Duodenal mucosa (tissue), 2 donors: ENCODE data around the gene UBE2M.
"Not testable (repeated sequence)": the region's sequence is repeated elsewhere in the genome, so short reads cannot be mapped to it uniquely, and the experiment has no call there.

Experiments used
- H3K27ac ChIP-seq: one replicate; pipeline ENCODE4 v1.7.0; 2013; ENCODE audit warnings: low read depth, low read length
- H3K27me3 ChIP-seq, 2 donors: one replicate each; pipeline ENCODE4 v1.7.0; 2013; ENCODE audit warnings: low read length in 2 of 2, control low read depth in 1 of 2; ENCODE audit not compliant: insufficient read depth in 2 of 2, control insufficient read depth in 1 of 2
- H3K36me3 ChIP-seq, 2 donors: one replicate each; pipeline ENCODE4 v1.7.0; 2013; ENCODE audit warnings: low read length in 2 of 2, control low read depth in 1 of 2; ENCODE audit not compliant: insufficient read depth in 2 of 2, control insufficient read depth in 1 of 2
- H3K4me1 ChIP-seq, 2 donors: one replicate each; pipeline ENCODE4 v1.7.0; 2013; ENCODE audit warnings: low read length in 2 of 2, control low read depth in 1 of 2; ENCODE audit not compliant: insufficient read depth in 2 of 2, control insufficient read depth in 1 of 2
- H3K4me3 ChIP-seq, 2 donors: one replicate each; pipeline ENCODE4 v1.7.0; 2013; ENCODE audit warnings: low read length in 2 of 2, low read depth in 1 of 2
- H3K9ac ChIP-seq, 2 donors: one replicate each; pipeline ENCODE4 v1.7.0; 2013; ENCODE audit warnings: low read length in 2 of 2, low read depth in 1 of 2
- H3K9me3 ChIP-seq, 2 donors: one replicate each; pipeline ENCODE4 v1.7.0; 2013; ENCODE audit warnings: low read length in 2 of 2, control low read depth in 1 of 2; ENCODE audit not compliant: control insufficient read depth in 1 of 2

Gene UBE2M

DNA sequence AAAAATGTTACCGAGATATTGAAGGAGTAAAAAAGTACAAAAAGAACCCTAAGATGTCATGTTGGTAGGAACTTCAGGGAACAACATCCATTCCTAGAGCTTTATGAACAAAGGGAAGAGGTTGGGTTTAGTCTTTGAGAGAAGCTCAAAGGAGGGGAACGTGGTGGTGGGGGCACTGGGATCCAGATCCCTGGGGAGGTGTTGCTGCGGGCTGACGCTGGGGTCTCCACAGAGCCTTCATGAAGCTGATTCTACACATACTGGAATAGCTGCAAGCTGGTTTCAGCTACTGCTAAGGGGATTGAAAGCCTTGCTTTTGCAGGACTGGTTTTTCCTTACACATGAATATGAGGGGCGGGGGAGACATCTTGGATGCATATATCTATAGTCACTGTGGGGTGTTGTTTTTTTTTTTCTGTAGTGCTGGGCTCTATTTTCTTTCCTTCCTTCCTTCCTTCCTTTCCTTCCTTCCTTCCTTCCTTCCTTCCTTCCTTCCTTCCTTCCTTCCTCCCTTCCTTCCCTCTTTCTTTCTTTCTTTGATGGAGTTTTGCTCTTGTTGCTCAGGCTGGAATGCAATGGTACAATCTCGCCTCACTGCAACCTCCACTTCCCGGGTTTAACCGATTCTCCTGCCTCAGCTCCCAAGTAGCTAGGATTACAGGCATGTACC is 21.2 kb upstream of the UBE2M start:
- Histone ChIP-seq H3K36me3 (peaks cover 15 to 19% of the 10 kb centered on the region in 2 donors), H3K9ac (no peak overlapping the region), H3K9me3 (no peaks in the 10 kb centered on the region), H3K4me3 (no peak overlapping the region), H3K4me1 (peaks cover 0 to 5% of the 10 kb centered on the region in 2 donors), H3K27ac (no peak overlapping the region), H3K27me3 (no peaks in the 10 kb centered on the region)

DNA sequence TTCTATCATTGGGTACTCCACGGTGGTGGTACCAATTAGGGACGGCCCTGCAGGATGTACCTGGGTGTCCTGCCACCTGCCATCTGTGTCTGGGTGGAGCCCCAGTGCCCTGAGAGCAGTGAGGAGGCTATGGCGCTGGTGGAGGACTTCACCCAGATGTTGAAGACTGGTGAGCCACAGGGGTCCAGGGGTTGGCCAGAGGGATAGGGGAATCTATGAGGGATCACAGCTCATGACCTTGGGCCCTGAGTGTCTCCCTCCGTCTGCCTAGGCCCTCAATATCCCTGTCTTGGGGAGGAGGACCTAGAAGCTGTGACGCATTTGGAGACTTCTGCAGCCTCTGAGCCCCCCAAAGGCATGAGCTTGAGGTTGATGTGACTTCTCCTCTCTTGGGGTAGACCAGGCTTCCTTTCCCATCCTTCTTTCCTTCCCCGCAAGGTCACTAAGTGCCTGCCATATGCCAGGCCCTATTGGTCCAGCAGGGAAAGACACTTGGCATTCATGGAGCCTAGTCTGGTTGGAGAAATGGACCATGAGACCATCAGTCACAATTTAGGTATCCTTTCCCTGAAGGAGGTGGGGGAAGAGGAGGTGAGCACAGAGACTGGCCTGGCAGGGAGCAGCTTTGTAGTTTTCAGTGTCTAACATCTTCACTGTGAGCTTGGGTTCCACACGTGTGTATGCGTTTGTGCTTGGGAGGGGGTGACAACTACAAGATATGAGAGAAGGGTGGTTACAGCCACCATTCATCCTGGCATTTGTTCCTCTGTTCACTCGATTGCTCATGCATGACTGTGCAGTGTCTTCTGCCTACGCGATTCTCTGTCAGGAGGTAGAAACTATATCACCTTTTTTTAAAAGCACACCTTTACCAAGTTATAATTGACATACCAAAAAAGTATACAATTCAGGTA is 19.9 kb upstream of the UBE2M start:
- peaks cover 10 to 14% of the 10 kb centered on the region in 2 donors for H3K36me3 ChIP-seq
- no peaks in the 10 kb centered on the region for H3K9me3 ChIP-seq
- H3K27me3 ChIP-seq, result no peaks in the 10 kb centered on the region
- H3K9ac ChIP-seq, result no peak overlapping the region
- no peak overlapping the region for H3K27ac ChIP-seq
- H3K4me1 ChIP-seq, result peaks cover 7 to 16% of the 10 kb centered on the region in 2 donors
- H3K4me3 ChIP-seq, result no peak overlapping the region

DNA sequence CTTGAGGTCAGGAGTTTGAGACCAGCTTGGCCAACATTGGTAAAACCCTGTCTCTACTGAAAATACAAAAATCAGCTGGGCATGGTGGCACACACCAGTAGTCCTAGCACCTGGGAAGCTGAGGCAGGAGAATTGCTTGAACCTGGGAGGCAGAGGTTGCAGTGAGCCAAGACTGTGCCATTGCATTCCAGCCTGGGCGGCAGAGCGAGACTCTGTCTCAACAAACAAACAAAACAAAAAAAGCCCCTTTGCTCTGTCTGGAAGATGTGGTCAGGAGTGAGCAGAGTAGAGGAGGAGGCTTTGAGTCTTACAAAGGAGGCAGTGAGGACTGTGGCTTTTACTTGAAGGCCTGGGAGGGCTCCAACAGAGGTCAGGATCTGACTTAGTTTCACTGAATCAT is 19.2 kb upstream of the UBE2M start:
- peaks cover 7 to 16% of the 10 kb centered on the region in 2 donors for H3K4me1 ChIP-seq
- H3K36me3 ChIP-seq, H3K9ac ChIP-seq, H3K27ac ChIP-seq, H3K27me3 ChIP-seq, H3K9me3 ChIP-seq, H3K4me3 ChIP-seq: not testable (repeated sequence)

DNA sequence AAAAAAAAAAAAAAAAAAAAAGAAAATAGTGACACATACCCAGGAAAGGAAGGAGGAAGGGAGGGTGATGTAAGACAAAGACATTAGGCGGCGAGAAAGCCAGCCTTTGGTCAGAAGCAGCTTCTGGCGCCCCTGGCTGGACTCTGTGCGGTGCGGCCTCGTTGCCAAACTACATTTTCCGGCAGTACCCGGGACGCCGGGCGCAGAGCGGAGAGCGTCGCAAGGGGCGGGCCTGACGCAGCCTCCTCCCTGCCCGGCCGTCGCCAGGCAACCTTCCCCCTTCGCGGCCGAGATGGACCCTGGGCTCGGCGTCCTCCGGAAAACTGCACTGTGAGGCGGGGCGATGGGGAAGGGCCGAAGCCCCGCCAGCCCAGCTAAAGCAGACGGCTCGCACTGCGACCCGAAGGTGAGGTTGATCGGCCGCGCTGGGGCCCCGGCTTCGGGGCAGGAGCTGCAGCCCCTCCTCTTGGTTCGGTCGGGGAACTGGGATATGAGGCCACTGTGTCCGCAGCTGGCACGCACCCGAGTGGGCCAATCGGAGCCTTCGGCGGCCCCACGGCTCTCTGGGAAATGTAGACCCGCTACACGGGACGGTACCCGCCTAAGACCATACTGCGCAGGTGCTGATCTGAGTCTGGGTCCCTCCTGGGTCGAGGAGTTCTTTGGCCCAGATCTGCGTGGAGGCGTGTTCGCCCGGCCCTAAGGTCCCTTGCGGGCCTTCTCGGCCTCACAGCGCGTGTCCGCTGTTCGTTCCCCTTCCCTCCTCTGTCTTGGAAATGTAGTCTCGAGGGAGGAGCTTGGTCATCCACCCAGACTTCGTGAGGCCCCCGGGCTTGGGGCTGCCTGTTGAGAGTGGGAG is 17.0 kb upstream of the UBE2M start:
- peaks cover under 1 to 10% of the 10 kb centered on the region in 2 donors for H3K36me3 ChIP-seq
- H3K9ac ChIP-seq, result peak overlapping the region; percentile 73 to 91
- peak overlapping the region; percentile 87 for H3K27ac ChIP-seq
- H3K9me3 ChIP-seq, result no peaks in the 10 kb centered on the region
- H3K4me3 ChIP-seq, result peak overlapping the region; percentile 91 to 94
- peaks cover 13 to 19% of the 10 kb centered on the region in 2 donors for H3K4me1 ChIP-seq
- H3K27me3 ChIP-seq, result no peaks in the 10 kb centered on the region

DNA sequence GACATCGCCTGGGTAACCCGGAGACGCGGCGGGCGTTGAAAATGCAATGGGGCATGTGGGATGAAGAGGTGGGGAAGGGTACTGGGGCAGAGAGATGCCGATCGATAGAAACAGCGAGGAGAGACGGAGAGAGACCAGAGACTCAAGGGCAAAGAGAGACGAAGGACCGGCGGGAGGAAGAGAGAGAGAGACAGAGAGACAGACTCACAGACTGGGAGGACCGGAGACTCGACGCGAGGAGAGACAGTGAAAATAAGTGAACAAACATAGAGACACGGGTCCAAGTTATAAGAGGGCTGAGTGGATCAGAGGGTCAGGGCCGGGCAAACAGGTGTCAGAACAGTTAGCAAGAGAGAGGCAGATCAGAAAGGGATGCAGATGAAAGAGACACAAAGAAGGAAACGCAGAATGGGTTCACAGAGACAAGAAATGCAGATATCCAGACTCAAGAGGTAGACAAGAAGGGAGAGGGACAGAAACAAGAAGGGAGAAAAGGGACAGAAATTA is 15.3 kb upstream of the UBE2M start:
- peaks cover 11 to 23% of the 10 kb centered on the region in 2 donors for H3K36me3 ChIP-seq
- peak overlapping the region; percentile 85 to 98 for H3K4me3 ChIP-seq
- peaks cover 13 to 19% of the 10 kb centered on the region in 2 donors for H3K4me1 ChIP-seq
- peak overlapping the region; percentile 98 for H3K27ac ChIP-seq
- H3K9ac ChIP-seq, result peak overlapping the region; percentile 72 to 95
- H3K27me3 ChIP-seq, result no peaks in the 10 kb centered on the region
- no peaks in the 10 kb centered on the region for H3K9me3 ChIP-seq

DNA sequence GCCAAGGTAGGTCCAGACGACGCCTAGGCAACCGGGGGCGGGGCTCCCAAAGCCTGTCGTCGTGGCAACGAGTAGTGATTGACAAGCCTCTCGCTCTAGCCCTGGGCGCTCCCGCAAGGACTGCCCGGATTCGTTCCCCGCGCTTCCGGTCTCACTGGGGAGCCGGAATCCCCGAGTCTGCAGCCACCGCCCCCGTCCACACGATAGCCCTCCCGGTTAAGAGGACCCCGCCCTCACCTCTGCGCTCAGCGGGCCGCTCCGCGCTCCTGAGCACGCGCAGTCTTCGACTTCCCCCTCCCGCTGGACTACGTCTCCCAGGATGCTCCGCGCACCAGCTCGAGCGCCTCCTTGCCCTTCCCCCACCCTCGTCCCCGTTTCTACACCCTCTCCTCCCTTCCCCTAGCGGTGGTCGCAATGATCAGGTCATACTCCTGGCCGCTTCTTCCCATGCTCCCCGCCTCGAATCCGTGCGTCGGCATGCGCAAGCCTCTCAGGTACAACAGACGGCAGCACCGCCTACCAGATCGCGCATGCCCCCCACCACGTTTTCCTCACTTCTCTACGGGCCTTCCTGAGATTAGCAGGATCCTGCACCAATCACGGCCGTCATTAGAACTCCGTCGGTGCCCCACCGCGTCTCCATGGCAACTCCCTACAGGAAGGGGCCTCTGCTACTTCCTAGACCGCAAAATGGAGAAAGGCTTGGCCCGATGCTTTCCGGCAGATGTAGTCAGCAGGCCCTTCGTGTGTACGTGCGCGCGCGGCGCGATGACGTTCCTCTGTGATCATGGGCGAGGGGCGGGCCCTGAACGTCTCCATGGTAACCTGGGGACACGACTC is 14.6 kb upstream of the UBE2M start, which contains the start of gene MZF1:
MZF1 (minus strand) TSS at position 518 of the 840 bp plus-strand sequence. CDS start 1,946 bp downstream, outside the sequence.
- Histone ChIP-seq H3K27ac (peak within 1 kb of the TSS; percentile 98), H3K4me3 (peak within 1 kb of the TSS; percentile 85 to 98), H3K4me1 (peaks cover 13 to 19% of the 10 kb centered on the region in 2 donors), H3K9me3 (no peaks in the 10 kb centered on the region), H3K27me3 (no peaks in the 10 kb centered on the region), H3K9ac (peak within 1 kb of the TSS; percentile 72 to 95), H3K36me3 (peaks cover 12 to 26% of the 10 kb centered on the region in 2 donors)

DNA sequence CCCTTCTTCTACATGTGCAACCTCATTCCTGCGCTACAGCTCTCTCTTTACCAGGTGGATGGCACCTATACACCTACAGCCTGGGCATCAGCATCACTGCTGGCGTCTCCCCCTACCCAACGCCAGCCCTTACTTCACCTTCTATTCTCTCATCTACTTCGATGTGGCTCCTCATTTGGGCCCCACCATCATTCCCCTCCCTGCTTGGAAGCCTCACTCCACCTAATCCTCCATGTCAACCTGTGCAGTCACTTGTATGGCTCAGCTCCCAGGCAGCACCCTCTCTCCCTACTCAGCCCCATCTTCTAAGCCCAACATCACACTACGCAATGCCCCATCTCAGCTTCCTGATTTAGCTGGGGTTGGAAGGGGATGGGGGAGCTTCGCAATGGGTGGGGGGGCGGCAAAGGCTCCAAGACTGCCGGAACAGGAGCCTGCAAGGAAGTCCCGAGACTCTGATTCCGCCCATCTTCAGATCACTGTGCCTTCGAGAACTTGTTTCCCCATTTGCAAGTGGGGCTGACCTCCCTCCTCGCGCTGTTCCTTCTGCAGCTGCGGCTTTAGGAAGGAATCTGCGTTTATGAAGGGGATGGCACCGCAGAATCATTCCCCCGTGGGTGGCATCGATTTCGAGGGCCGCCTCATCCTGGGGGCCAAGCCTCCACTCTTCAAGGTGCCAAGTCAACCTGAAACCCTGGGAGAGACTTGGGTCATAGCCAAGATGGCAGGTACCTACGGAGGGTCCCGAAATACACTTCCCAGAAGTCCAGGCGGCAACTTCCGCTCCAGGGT is 13.8 kb upstream of the UBE2M start:
- H3K27ac ChIP-seq, result peak overlapping the region; percentile 98
- peak overlapping the region; percentile 72 to 95 for H3K9ac ChIP-seq
- peak overlapping the region; percentile 85 to 98 for H3K4me3 ChIP-seq
- H3K9me3 ChIP-seq, result no peaks in the 10 kb centered on the region
- no peaks in the 10 kb centered on the region for H3K27me3 ChIP-seq
- peaks cover 12 to 30% of the 10 kb centered on the region in 2 donors for H3K36me3 ChIP-seq
- H3K4me1 ChIP-seq, result peaks cover 13 to 19% of the 10 kb centered on the region in 2 donors

DNA sequence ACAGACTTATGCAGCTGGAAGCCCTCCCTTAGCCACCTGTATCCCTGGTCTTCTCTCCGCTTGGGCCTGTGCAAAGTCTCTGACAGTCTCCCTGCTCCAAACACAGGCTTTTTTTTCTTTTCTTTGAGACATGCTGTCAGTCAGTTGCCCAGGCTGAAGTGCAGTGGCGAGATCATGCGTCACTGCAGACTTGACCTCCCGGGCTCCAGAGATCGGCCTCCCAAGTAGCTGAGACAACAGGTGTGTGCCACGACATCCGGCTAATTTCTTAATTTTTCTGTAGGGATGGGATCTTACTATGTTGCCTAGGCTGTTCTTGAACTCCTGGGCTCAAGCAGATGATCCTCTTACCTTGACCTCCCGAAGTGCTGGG is 13.2 kb upstream of the UBE2M start:
- Histone ChIP-seq H3K36me3 (peaks cover 12 to 31% of the 10 kb centered on the region in 2 donors), H3K9me3 (no peaks in the 10 kb centered on the region), H3K9ac (no peak overlapping the region), H3K27me3 (no peaks in the 10 kb centered on the region), H3K4me3 (no peak overlapping the region), H3K27ac (no peak overlapping the region), H3K4me1 (peaks cover 13 to 19% of the 10 kb centered on the region in 2 donors)
